Stimulated activated CD4-positive, alpha-beta T cell treated with anti-CD3 and anti-CD28 coated beads, Interleukin-2, amount 100 ng/mL, for 24 hours (primary cell): ENCODE measurements around the gene SIPA1L3.
"Not testable (repeated sequence)": the region's sequence is repeated elsewhere in the genome, so short reads cannot be mapped to it uniquely, and the experiment has no call there.

Experiments used
- DNase-seq, 2 donors: peaks; one replicate each; pipeline ENCODE4 v3.0.0-alpha.2; 2020

The SIPA1L3 gene

DNA sequence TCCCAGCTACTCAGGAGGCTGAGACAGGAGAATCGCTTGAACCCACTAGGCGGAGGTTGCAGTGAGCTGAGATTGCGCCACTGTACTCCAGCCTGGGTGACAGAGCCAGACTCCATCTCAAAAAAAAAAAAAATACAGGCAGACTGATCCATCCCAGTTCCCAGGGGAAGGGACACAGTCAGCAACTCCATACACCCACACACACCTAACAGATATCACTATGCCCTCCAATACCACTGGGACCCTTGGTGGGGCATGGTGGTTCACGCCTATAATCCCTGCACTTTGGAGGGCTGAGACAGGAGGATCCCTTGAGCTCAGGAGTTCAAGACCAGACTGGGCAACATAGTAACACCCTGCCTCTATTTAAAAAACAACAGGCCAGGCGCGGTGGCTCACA, 314.4 kb downstream of the SIPA1L3 start:
- no peak for DNase-seq

DNA sequence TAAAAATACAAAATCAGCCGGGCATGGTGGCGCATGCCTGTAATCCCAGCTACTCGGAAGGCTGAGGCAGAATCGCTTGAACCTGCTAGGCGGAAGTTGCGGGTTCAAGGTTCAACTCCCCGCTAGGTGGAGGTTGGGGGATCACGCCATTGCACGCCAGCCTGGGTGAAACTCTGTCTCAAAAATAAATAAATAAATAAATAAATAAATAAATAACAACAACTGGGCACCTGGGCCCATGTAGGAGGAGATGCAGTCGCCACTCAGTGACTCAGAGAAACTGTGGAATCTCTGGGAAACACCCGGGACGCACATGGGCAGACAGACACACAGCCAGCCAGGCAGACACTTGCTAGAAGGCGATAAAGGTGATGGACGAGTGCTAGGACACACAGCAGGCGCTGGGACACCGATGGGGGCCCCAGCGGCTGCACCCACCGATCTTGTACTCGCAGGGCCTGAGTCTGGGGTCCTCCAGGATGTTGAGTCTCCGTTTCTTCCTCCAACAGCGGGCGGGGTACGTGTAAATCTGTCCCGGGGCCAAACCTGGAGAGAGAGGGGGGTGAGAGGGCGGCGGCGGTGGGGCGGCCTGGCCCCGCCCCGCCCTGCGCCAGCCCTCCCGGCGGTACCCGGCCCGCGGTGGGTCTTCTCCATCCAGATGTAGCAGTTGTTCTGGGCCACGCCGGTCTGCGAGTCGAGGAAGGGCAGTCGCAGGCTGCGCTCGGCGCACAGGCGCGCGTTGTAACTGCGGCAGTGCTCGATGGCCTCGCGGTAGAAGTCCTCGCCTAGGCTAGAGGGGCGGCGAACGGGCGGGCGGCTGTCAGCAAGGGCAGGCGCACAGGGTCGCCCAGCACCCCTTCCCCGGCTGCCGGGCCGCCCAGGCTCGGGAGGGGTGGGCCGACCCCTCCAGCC, 315.2 kb downstream of the SIPA1L3 start:
- DNase-seq: no peak

DNA sequence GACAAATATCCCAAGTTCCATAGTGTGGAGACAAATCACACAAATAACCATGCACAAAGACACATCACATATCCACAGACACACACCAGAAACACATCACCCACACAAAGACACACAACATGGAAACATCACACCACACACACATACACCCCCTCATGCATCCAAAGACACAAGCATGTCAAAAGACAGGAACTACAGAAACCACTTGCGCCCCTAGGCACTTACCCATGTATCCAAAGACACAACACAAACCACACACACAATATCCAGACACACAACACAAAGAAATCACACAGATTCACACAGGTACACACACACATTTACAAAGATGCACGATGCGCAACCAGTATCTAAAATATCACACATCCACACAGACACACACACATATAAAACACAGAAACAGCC, 316.1 kb downstream of the SIPA1L3 start:
- no peak for DNase-seq

DNA sequence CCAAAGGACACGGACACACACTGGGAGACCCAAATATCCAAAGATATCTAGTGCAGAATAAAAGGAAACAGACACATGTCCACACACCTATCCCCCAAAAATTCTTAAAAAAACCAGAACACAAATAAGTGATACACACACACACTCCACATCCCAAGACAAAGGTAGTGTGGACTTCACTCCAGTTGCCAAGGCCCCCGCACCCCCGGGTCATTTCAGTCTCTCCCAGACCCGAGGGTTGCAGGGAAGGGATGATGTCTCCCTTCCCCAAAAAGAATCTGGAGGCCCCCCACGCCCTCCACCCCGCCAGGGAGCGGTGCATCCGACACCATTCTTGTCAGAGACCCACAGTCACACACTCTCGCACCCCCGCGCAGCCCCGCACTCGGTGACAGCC, 316.6 kb downstream of the SIPA1L3 start:
- DNase-seq: no peak

DNA sequence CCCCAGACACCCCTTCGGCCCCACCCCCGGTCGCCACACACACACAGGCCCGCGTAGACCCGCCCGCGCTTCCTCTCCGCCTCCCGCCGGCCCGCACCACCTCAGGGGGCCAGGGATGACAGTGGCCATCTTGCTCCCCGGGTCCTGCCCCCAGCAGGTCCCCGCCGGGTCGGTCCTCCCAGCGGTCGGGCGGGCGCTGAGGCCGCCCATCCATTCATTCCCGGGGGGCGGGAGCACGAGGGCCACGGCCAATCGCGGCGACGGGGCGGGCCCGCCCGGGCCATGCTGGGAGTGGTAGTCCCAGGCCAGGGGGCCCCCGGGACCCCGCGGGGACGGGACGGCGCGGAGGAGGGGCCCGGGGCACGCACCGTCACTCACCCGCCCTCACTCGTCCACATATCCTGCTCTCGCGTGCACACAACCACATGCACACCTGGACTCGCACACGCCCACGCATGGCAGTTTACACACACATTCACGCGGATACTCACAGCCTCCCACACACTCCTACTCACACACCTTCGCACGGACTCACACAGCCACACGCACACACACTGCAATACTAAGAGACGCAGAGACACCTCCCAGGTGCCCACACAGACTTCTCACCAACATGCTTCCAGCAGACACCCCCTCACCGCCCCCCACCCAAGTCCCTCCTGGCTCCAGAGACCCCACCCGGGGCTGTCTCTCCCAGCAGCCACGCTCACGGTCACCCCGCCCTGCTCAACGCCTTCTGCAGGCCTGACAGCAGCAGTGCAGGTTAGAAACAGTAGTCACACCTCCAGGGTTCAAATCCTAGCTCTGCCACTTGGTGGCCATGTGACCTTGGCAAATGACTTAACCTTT, 317.2 kb downstream of the SIPA1L3 start, which contains the start of gene DPF1:
Gene DPF1 (minus strand): TSS at position 209 of the 849 bp plus-strand sequence. CDS start 80 bp downstream, at position 129.
- peak; percentile 61 to 72 for DNase-seq

DNA sequence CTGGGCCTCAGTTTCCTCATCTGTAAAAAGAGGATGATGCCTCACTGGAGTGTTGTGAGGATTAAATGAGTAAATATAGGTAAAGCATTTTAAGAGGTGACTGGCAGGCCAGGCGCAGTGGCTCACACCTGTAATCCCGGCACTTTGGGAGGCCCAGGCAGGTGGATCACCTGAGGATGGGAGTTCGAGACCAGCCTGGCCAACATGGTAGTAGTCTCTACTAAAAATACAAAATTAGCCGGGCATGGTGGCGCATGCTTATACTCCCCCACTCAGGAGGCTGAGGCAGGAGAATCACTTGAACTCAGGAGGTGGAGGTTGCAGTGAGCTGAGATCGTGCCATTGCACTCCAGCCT, 317.8 kb downstream of the SIPA1L3 start:
- DNase-seq: not testable (repeated sequence)

DNA sequence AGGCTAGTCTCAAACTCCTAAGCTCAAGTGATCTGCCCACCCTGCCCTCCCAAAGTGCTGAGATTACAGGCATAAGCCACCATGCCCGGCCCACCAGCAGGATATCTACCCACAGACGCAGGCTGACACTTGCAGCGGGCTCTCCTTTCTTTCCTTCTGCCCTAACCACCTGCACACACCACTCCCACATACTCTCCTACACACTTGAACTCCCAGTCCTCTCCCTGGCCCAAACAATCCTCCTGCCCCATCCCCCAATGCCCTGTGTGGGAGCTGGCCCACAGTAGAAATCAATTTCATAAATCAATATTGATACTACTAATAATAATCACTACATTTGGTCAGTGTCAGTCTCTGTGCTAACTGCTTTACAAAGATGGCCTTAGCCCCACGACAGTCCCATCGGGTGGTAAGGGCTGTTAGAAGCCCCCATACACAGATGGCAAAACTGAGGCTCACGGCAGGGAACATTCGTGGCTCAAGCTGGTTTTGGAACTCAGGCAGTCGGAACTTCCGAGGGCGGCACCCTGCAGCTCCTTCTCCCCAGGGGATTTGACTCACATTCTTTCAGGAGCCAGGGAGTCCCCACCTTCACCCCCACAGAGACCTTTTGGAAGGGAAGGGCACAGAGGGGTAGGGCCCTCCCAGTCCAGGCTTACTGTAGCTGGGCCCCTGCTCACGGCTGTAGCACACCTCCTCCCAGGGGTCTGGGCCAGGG, 320.4 kb downstream of the SIPA1L3 start:
- no peak for DNase-seq

DNA sequence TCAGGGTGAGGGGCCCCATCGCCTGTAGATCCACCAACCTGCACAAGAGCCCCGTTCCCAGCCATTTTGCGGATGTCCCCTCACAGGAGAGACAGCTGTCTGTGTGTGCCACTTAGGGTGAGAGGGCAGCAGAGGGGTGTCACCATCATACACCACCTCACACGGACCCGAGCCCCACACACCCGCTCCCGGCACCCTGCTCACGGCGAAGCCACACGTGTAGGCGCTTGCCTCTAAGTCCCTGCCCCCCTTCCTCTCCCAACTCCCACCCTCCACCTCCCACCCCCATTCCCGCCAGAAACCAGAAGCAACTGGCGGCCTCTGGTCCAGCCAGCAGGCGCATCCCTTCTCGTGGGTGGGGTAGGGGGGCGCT, 321.0 kb downstream of the SIPA1L3 start:
- DNase-seq: no peak

DNA sequence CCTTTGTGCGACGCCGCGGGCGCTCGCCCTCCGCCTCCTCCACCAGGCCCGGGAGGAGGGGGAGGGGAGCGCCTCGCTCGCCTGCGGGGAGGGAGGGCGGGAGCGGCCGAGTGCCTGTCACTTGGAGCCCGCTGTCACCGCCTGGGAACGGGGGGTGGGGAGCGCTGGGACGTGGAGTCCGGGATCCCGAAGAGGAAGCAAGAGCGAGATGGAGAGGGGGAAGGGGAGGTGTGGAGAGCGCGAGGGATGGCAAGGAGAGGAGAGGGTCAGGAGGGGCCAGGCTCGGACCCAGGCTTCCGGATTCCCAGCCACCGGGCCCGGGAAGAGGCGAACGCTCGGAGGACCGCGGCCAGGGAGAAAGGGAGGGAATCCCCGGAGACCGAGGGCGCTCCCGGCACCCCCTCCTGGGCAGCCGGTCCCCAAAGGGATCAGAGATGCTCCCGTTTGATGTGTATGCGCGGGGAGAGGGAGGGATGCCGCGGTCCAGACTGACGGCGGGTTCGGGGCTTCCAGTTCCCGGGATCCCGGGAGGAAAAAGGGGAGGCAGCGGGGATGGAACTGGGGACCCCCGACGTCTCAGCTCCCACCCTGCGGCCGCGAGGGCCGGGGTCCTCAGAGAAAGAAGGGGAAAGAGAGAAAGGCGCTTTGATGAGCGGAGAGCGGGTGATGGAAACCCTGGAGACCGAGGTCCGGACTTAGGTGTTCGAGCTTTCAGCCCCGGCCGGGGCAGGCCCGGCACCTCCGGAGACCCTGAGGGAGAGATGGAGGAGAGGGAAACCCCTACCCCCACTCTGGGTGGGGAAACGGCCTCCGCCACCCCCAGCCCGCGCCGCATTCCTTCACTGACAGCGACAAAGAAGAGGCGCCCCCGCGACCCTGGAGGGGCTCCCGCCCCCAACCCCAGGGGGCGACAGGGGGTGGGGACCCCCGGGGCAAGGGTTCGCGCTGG, 321.8 kb downstream of the SIPA1L3 start:
- no peak for DNase-seq

DNA sequence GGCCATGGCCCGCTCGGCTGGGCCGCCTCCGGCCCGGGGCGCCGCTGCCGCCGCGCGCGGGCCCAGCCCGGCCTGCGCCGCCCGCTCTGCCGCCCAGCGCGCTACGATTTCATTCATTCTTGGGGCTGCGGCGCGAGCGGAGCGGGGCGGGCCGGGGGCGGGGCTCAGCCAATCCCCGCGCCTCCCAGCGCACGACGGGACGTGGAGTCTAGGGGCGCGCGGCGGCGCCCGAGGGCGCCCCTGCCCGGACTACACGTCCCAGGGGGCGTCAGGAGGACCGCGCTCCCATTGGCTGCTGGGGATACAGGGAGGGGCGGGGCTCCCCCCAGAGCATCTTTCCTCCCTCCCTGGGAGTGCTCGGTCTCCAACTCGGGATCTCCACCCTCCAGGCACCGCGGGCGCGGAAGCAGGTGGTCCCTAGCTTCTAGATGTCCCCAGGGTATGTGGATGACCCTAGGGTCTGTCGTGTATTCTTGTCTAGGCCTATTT, 322.6 kb downstream of the SIPA1L3 start:
- DNase-seq: peak; percentile 68 to 79

DNA sequence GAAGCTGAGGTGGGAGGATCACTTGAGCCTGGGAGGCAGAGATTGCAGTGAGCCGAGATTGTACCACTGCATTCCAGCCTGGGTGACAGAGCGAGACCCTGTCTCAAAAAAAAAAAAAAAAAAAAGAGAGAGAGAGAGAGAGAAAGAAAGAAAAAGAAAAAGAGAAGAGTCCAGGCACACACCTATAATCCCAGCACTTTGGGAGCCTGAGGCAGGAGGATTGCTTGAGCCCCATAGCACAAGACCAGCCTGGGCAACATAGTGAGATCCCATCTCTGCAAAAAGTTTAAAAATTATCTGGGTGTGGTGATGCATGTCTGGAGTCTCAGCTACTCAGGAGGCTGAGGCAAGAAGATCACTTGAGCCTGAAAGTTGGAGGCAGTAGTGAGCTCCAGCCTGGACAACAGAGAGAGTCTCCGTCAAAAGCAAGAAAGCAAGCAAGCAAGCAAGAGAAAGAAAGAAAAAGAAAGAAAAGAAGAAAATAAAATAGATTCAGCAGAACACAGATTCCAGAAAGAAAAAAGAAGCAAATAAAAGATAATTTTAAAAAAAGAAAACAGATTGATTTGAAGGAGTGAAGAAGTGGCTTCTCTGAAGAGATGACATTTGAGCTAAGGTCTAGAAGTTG, 323.6 kb downstream of the SIPA1L3 start:
- not testable (repeated sequence) for DNase-seq

DNA sequence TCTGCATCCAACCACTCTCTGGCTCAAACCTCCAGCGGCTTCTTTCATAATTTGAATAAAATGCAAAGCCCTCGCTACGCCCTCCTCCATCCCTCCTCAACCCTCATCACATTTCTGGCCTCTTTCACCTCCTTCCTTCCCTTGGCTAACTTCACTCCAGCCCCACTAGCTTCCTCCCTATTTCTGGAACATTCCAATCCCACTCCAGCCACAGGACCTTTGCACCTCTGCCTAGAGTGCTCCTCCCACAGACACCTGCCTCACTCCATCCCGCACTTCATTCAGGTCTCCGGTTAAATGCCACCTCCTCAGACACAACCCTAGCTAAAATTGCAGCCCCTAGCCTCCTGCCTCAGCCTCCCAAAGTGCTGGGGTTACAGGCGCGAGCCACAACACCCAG, 324.9 kb downstream of the SIPA1L3 start:
- no peak for DNase-seq

DNA sequence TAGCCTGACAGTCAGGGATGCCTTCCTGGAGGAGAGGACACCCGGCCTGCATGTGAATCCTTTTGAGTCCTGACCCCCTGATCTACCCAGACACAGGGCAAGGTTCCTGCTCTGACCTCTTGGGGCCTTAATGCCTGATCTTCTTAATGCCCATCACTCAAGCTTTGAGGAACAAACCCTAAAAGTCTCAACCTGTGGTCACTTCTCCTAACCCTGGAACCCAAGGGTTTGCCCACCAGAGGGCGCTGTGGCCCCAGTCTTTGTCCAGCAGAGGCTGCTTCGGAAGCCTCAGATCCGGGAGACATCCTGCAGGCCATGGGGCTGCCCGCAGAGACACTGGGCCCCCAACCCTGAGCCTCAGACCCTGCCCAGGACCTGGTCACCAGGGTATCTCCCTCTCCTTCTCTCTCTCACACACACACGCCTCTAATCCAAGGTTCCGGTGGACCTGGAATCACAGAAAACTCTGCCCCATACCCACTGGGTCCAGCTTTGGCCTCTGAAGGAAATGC, 326.8 kb downstream of the SIPA1L3 start:
- peak; percentile 85 to 90 for DNase-seq

DNA sequence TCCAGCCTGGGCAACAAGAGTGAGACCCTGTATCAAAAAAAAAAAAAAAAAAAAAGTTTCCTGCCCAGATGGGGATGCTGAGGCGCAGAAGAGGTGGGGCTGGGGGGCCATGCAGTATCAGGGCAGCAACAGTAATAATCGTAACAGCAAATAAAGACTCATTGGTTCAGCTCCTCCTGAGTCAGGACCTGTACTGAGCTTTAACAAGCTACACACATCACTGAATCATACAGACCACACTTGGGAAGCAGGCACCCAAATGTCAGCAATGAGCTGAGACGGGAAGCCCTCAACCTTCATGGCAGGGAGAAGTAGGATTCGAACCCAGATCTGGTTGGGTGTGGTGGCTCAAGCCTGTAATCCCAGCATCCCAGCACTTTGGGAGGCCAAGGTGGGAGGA, 327.6 kb downstream of the SIPA1L3 start:
- DNase-seq: no peak

DNA sequence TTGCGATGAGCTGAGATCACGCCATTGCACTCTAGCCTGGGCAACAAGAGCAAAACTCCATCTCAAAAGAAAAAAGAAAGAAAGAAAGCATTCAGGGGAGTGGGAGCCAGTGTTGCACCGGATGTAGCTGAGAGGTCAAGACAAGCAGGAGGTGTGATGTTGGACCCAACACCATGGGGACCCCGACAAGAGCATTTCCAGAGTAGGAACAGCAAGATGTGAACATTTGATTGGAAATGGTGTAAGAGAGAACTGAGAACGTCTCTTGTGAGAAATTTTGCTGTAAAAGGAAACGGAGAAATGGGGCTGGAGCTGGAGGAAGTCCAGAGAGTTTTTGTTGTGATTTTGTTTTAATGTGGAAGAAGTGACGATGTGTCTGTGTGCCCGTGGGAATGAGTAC, 332.8 kb downstream of the SIPA1L3 start:
- no peak for DNase-seq

DNA sequence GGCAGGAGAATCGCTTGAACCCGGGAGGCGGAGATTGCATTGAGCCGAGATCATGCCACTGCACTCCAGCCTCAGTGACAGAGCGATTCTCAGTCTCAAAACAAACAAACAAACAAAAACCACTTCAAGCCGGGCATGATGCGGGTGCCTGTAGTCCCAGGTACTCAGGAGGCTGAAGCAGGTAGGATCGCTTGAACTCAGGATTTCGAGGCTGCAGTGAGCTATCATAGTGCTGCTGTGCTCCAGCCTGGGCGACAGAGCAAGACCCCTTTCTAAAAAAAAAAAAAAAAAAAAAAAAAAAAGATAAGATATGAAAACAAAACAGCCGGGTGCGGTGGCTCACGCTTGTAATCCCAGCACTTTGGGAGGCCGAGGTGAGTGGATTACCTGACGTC, 336.3 kb downstream of the SIPA1L3 start:
- no peak for DNase-seq

DNA sequence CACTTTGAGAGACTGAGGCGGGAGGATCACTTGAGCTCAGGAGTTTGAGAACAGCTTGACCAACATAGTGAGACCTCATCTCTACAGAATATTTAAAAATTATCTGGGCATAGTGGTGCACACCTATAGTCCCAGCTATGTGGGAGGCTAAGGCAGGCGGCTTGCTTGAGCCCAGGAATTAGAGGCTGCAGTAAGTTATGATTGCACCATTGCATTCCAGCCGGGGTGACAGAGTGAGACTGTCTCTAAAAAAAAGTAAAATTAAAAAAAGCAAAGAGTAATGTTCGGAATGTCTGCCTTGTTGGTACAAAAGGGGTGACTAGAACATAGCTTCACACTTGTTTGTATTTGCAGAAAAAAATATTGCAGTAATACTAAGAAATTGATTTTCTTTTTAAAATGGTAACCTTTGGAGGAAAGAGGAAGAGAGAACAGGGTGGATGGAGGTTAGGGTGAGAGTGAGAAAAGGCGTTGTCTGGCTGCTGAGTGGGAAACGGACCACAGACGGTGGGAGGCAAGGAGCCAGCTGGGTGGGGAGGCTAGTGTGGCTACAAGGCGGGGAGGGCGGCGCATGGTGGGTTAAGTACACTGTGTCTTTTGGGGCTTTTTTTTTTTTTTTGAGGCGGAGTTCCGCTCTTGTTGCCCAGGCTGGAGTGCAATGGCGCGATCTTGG, 339.0 kb downstream of the SIPA1L3 start:
- no peak for DNase-seq

DNA sequence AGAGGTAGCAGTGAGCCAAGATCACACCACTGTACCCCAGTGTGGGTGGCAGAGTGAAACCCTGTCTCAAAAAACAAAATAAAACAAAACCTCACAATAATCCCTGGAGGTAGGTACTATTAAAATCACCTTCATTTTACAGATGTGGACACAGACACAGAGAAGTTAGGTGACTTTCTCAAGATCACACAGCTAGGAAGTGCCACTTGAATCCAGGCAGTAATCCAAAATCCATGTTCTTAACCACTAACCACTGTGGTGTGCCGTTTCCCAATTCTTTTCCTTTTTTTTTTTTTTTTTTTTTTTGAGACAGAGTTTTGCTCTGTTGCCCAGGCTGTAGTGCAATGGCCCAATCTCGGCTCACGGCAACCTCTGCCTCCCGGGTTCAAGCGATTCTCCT, 340.1 kb downstream of the SIPA1L3 start:
- DNase-seq: no peak

DNA sequence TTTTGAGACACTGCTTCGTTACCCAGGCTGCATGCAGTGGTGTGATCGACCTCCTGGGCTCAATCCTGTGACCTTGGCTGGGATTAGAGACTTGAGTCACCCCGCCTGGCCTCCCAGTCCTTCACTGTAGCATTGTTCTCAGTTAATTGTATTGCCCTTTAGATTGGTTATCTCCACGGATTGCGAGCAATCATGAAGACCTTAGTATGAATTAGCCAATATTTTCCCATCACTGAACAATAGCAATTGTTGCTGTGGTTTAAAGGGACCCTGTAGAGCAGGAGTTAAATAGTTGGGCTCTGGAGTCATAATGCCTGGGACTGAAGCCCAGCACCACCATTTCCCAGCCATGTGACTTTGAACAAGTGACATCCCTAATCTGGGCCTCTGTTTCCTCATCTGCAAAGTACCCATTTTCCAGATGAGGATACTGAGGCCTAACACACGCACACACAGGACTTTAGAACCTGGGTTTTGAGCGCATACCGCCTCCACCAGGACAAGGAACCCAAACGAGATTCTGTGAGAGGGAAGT, 340.8 kb downstream of the SIPA1L3 start:
- DNase-seq: no peak

DNA sequence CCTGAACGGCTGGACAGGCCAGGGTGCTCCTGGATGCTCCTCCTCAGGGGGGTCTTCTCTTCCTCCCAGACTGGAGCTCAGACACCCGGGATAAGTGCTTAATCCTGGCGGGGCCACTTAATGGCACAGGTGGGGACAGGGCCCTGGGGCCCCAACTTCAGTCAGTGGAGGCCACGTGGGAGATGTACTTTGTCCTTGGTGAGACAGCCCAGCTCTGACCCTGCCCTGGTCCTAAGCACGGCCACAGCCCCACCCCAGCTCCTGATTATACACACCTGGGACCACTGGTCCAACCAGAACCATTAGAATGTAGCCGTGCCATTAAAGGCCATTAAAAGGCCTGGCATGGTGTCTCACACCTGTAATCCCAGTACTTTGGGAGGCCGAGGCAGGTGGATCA, 341.4 kb downstream of the SIPA1L3 start:
- no peak for DNase-seq
